ENCODE results near the gene PACS1. TPM values are rescaled to one million over a fixed set of nuclear protein-coding genes. Genes with fewer than 3 reads are reported as not detected.

Gene PACS1
- total RNA-seq, 1 donor from 2014 or later, result 86.9 TPM

- Mint-ChIP-seq H3K36me3 (ENCODE audit: low read depth, unreplicated experiment) (peaks cover 3% of the 10 kb centered on the region), H3K4me1 (ENCODE audit: low read depth, unreplicated experiment) (peaks cover 53% of the 10 kb centered on the region), H3K27ac (ENCODE audit: unreplicated experiment) (peak overlapping the region; percentile 16), H3K4me3 (ENCODE audit: unreplicated experiment) (no peak overlapping the region), H3K9me3 (ENCODE audit: unreplicated experiment) (no peaks in the 10 kb centered on the region), H3K27me3 (ENCODE audit: low read depth, unreplicated experiment) (no peaks in the 10 kb centered on the region)
- no peak for TF ChIP-seq EZH2 (IDR thresholded peaks at IDR 0.05; ENCODE audit: insufficient read depth, low read length)
- TF ChIP-seq, protein P1, sequence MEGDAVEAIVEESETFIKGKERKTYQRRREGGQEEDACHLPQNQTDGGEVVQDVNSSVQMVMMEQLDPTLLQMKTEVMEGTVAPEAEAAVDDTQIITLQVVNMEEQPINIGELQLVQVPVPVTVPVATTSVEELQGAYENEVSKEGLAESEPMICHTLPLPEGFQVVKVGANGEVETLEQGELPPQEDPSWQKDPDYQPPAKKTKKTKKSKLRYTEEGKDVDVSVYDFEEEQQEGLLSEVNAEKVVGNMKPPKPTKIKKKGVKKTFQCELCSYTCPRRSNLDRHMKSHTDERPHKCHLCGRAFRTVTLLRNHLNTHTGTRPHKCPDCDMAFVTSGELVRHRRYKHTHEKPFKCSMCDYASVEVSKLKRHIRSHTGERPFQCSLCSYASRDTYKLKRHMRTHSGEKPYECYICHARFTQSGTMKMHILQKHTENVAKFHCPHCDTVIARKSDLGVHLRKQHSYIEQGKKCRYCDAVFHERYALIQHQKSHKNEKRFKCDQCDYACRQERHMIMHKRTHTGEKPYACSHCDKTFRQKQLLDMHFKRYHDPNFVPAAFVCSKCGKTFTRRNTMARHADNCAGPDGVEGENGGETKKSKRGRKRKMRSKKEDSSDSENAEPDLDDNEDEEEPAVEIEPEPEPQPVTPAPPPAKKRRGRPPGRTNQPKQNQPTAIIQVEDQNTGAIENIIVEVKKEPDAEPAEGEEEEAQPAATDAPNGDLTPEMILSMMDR (IDR thresholded peaks at IDR 0.05; ENCODE audit: insufficient read depth, low read depth, low read length), result no peak
- no peaks in the 10 kb centered on the region for H3K9me3 ChIP-seq (ENCODE audit: insufficient read depth, low read depth, low read length)
- no peaks in the 10 kb centered on the region for H3K27me3 ChIP-seq (ENCODE audit: insufficient read depth, low read length)
- no peak overlapping the region for H3K27ac ChIP-seq (ENCODE audit: low read depth, low read length)
- H3K4me3 ChIP-seq (ENCODE audit: insufficient read depth, low read depth, low read length), result no peak overlapping the region
- no peak overlapping the region for H2AFZ ChIP-seq (ENCODE audit: low read depth, low read length)
- FAIRE-seq (no peak), DNase-seq (ENCODE audit: low read depth) (no peak)
- H3K4me2 ChIP-seq (ENCODE audit: low read length), result no peak overlapping the region
- H4K20me1 ChIP-seq (ENCODE audit: insufficient read depth, low read length), result peaks cover 58% of the 10 kb centered on the region
- peaks cover 93% of the 10 kb centered on the region for H3K79me2 ChIP-seq (ENCODE audit: insufficient read depth, low read length)
- H3K36me3 ChIP-seq (ENCODE audit: insufficient read depth, low read length), result peaks cover under 1% of the 10 kb centered on the region
- peaks cover 29% of the 10 kb centered on the region for H3K4me1 ChIP-seq (ENCODE audit: insufficient read depth, low read length)
- no peak overlapping the region for H3K9ac ChIP-seq (ENCODE audit: low read length)
Observed at GRCh38 chr11:66084821-66085475, 14.9 kb downstream of the PACS1 start.

DNA sequence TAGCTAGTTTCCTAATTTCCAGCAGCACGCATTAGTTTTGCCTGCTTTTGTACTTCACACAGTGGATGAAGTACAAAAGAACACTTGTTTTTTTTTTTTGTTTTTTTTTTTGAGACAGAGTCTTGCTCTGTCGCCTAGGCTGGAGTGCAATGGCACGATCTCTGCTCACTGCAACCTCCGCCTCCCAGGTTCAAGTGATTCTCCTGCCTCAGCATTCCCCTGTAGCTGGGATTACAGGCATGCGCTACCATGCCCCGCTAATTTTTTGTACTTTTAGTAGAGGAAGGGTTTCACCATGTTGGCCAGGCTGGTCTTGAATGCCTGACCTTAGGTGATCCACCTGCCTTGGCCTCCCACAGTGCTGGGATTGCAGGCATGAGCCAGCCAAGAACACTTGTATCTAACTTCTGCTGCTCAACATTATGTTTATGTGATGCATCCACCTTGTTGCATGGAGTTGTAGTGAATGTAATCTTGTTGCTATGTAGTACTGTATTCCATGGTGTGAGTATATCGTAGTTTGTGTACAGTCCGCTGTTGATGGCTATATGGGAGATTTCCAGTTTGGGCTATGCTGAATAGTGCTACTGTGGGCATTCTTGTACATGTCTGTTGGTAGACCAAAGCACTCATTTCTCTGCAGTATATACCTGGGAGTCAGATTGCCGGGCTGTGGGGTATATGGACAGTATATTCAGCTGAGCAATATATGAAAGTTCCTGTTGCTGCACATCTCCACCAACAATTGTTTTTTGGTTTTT lies 17.3 kb downstream of the PACS1 start:
- Histone ChIP-seq H3K4me1 (ENCODE audit: insufficient read depth, low read length) (peaks cover 13% of the 10 kb centered on the region), H3K4me3 (ENCODE audit: insufficient read depth, low read depth, low read length) (no peak overlapping the region), H3K27ac (ENCODE audit: low read depth, low read length) (no peak overlapping the region), H3K36me3 (ENCODE audit: insufficient read depth, low read length) (no peaks in the 10 kb centered on the region), H3K9me3 (ENCODE audit: insufficient read depth, low read depth, low read length) (no peaks in the 10 kb centered on the region), H4K20me1 (ENCODE audit: insufficient read depth, low read length) (peaks cover 52% of the 10 kb centered on the region), H3K79me2 (ENCODE audit: insufficient read depth, low read length) (peaks cover 83% of the 10 kb centered on the region), H2AFZ (ENCODE audit: low read depth, low read length) (no peak overlapping the region), H3K4me2 (ENCODE audit: low read length) (no peak overlapping the region), H3K9ac (ENCODE audit: low read length) (no peak overlapping the region), H3K27me3 (ENCODE audit: insufficient read depth, low read length) (no peaks in the 10 kb centered on the region)
- DNase-seq (ENCODE audit: low read depth), result no peak
- no peaks in the 10 kb centered on the region for H3K36me3 Mint-ChIP-seq (ENCODE audit: low read depth, unreplicated experiment)
- H3K27me3 Mint-ChIP-seq (ENCODE audit: low read depth, unreplicated experiment), result no peaks in the 10 kb centered on the region
- H3K9me3 Mint-ChIP-seq (ENCODE audit: unreplicated experiment), result no peaks in the 10 kb centered on the region
- no peak overlapping the region for H3K4me3 Mint-ChIP-seq (ENCODE audit: unreplicated experiment)
- FAIRE-seq, result no peak
- peaks cover 30% of the 10 kb centered on the region for H3K4me1 Mint-ChIP-seq (ENCODE audit: low read depth, unreplicated experiment)
- no peak overlapping the region for H3K27ac Mint-ChIP-seq (ENCODE audit: unreplicated experiment)
- no peak for TF ChIP-seq EZH2 (IDR thresholded peaks at IDR 0.05; ENCODE audit: insufficient read depth, low read length)
- TF ChIP-seq, protein P1 (IDR thresholded peaks at IDR 0.05; ENCODE audit: insufficient read depth, low read depth, low read length), result no peak

GRCh38 chr11:66089067-66089466 lies 19.0 kb downstream of the PACS1 start:
- Histone ChIP-seq H3K36me3 (ENCODE audit: insufficient read depth, low read length) (no peaks in the 10 kb centered on the region), H3K27ac (ENCODE audit: low read depth, low read length) (no peak overlapping the region), H3K27me3 (ENCODE audit: insufficient read depth, low read length) (no peaks in the 10 kb centered on the region), H2AFZ (ENCODE audit: low read depth, low read length) (no peak overlapping the region), H4K20me1 (ENCODE audit: insufficient read depth, low read length) (peaks cover 37% of the 10 kb centered on the region), H3K9ac (ENCODE audit: low read length) (no peak overlapping the region), H3K4me1 (ENCODE audit: insufficient read depth, low read length) (peaks cover 1% of the 10 kb centered on the region), H3K9me3 (ENCODE audit: insufficient read depth, low read depth, low read length) (no peaks in the 10 kb centered on the region), H3K4me3 (ENCODE audit: insufficient read depth, low read depth, low read length) (no peak overlapping the region), H3K4me2 (ENCODE audit: low read length) (no peak overlapping the region), H3K79me2 (ENCODE audit: insufficient read depth, low read length) (peaks cover 67% of the 10 kb centered on the region)
- DNase-seq (ENCODE audit: low read depth) (no peak), FAIRE-seq (no peak)
- Mint-ChIP-seq H3K9me3 (ENCODE audit: unreplicated experiment) (no peaks in the 10 kb centered on the region), H3K36me3 (ENCODE audit: low read depth, unreplicated experiment) (no peaks in the 10 kb centered on the region), H3K4me3 (ENCODE audit: unreplicated experiment) (no peak overlapping the region), H3K4me1 (ENCODE audit: low read depth, unreplicated experiment) (peaks cover 17% of the 10 kb centered on the region), H3K27me3 (ENCODE audit: low read depth, unreplicated experiment) (no peaks in the 10 kb centered on the region), H3K27ac (ENCODE audit: unreplicated experiment) (no peak overlapping the region)
- TF ChIP-seq EZH2 (IDR thresholded peaks at IDR 0.05; ENCODE audit: insufficient read depth, low read length), result no peak
- TF ChIP-seq, protein P1 (IDR thresholded peaks at IDR 0.05; ENCODE audit: insufficient read depth, low read depth, low read length), result no peak

Data from astrocyte (in vitro differentiated cells and primary cell).